OCI-LY1 (cell line): ENCODE results near the gene CNTN5.

Source experiments
- EZH2 ChIP-seq: fragments of 200-600 bp; sonication (generic), shearing (Covaris generic); IDR thresholded peaks from 2 replicates; pipeline ENCODE4 v1.8.0; 2017; ENCODE audit warnings: borderline replicate concordance, mixed run types, mild to moderate bottlenecking, antibody characterized with exemption, low read length, moderate library complexity, mixed read lengths
- TF ChIP-seq, protein P1 (sequence below): fragments of 200-600 bp; sonication (generic), shearing (Covaris generic); IDR thresholded peaks from 2 replicates; pipeline ENCODE4 v1.5.1; 2017; ENCODE audit warnings: mild to moderate bottlenecking, antibody characterized with exemption, low read length, moderate library complexity, mixed read lengths

- TF ChIP-seq, protein P1, sequence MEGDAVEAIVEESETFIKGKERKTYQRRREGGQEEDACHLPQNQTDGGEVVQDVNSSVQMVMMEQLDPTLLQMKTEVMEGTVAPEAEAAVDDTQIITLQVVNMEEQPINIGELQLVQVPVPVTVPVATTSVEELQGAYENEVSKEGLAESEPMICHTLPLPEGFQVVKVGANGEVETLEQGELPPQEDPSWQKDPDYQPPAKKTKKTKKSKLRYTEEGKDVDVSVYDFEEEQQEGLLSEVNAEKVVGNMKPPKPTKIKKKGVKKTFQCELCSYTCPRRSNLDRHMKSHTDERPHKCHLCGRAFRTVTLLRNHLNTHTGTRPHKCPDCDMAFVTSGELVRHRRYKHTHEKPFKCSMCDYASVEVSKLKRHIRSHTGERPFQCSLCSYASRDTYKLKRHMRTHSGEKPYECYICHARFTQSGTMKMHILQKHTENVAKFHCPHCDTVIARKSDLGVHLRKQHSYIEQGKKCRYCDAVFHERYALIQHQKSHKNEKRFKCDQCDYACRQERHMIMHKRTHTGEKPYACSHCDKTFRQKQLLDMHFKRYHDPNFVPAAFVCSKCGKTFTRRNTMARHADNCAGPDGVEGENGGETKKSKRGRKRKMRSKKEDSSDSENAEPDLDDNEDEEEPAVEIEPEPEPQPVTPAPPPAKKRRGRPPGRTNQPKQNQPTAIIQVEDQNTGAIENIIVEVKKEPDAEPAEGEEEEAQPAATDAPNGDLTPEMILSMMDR: no peak
- no peak for TF ChIP-seq EZH2
These were observed 41.5 kb upstream of the CNTN5 start for GRCh38 chr11:98979205-98979604.
